Gastroesophageal sphincter (tissue), 3 donors: ENCODE measurements around the gene MVD.

ENCODE experiments used
- POLR2A ChIP-seq, 2 donors: fragments of 450-650 bp; IDR thresholded peaks; one replicate each; pipeline ENCODE4 v1.6.1; 2017; ENCODE audit warnings: antibody characterized with exemption in 2 of 2, mild to moderate bottlenecking in 2 of 2, moderate library complexity in 1 of 2
- POLR2AphosphoS5 ChIP-seq: sonication (generic); formaldehyde crosslinking; IDR thresholded peaks from one replicate; pipeline ENCODE4 v1.6.1; 2017; ENCODE audit warnings: antibody characterized with exemption
- TF ChIP-seq, protein P1 (sequence below), 4 experiments: fragments of 200-600 bp in 2 of 4; fragments of 450-650 bp in 2 of 4; sonication (generic) in 1 of 4; IDR thresholded peaks; one replicate each; pipeline ENCODE4 v1.5.1; 2017 to 2019; ENCODE audit warnings: antibody characterized with exemption in 4 of 4, mild to moderate bottlenecking in 2 of 4, moderate library complexity in 2 of 4

DNA sequence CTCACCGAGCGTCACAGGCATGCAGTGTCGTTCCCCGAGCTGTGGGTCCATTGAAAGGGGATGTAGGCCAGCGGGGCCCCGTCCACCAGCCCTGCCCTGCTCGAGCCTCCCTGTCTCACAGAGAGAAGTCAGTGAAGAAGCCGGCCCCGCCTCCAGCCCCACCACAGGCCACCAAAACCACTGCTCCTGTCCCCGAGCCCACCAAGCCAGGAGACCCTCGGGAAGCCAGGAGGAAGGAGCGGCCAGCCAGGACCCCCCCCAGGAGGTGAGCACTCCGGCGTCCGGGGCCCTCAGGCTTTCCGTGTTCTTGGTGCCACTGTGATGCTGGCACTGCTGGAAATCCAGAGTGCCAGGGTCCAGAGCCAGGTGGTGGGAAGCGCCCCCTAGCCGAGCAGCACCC lies 38.4 kb downstream of the MVD start:
- TF ChIP-seq POLR2AphosphoS5 = no peak
- TF ChIP-seq, protein P1, sequence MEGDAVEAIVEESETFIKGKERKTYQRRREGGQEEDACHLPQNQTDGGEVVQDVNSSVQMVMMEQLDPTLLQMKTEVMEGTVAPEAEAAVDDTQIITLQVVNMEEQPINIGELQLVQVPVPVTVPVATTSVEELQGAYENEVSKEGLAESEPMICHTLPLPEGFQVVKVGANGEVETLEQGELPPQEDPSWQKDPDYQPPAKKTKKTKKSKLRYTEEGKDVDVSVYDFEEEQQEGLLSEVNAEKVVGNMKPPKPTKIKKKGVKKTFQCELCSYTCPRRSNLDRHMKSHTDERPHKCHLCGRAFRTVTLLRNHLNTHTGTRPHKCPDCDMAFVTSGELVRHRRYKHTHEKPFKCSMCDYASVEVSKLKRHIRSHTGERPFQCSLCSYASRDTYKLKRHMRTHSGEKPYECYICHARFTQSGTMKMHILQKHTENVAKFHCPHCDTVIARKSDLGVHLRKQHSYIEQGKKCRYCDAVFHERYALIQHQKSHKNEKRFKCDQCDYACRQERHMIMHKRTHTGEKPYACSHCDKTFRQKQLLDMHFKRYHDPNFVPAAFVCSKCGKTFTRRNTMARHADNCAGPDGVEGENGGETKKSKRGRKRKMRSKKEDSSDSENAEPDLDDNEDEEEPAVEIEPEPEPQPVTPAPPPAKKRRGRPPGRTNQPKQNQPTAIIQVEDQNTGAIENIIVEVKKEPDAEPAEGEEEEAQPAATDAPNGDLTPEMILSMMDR (IDR thresholded peaks at IDR 0.05) = no peak
- TF ChIP-seq POLR2A (IDR thresholded peaks at IDR 0.05) = no peak
